T-helper 2 cell treated with Interferon-gamma antibody and Interleukin-4, amounts not matched to agents 100 ng/mL and 5 ng/mL, for 36 hours (primary cell): ENCODE data around the gene KANSL1. TPM values are rescaled to one million over a fixed set of nuclear protein-coding genes. Genes with fewer than 3 reads are reported as not detected.

Experiments used
- intact Hi-C: fragments of 100-400 bp; cut with micrococcal nuclease; formaldehyde crosslinking; loops from one replicate; pipeline ENCODE4 v1.15.1; 2023
- total RNA-seq: library from RNA; stranded (reverse); gene quantifications from 2 replicates; pipeline ENCODE4 v1.2.3, GENCODE V29; 2022

Gene KANSL1
- total RNA-seq, 1 donor from 2014 or later = 115 TPM

DNA sequence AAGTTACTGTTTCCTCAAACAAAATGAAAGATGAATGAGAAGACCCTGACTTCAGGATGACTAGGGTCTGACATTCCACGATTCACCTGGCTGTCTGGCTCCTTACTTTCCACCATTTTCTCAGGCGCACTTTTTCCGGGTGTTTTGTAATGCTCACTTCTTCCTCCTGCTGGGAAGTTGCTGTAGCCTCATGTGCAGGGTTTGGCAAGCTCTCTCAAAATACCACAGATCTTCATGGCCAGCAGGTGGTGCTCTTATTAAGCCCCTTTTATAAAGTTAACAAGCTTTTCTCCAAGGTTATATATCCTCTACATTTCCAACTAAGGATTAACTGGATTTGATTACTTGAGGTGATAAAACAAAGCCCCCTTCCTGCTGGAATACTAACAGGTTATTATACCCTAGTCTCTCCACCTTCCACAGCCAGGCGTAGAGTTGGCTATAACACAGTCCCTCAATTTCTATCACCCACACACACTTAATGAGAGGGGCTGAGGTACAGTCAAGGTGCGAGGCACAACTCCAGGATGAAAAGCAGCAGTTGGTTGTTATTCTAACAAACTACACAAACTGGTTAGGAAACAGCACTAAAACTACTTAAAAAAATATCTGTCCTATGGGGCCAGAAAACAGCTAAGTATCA lies 148.8 kb downstream of the KANSL1 start:
- intact Hi-C loops = loop anchor here (1.0 kb wide), 1 partner anchor 169 kb away; no protein-coding TSS in a partner anchor

- intact Hi-C loops = loop anchor here (1.0 kb wide), 1 partner anchor 170 kb away; no protein-coding TSS in a partner anchor
Observed at GRCh38 chr17:46043606-46044005, 149.6 kb downstream of the KANSL1 start.

GRCh38 chr17:46042925-46043324 lies 150.3 kb downstream of the KANSL1 start:
- intact Hi-C loops = no loop called here

DNA sequence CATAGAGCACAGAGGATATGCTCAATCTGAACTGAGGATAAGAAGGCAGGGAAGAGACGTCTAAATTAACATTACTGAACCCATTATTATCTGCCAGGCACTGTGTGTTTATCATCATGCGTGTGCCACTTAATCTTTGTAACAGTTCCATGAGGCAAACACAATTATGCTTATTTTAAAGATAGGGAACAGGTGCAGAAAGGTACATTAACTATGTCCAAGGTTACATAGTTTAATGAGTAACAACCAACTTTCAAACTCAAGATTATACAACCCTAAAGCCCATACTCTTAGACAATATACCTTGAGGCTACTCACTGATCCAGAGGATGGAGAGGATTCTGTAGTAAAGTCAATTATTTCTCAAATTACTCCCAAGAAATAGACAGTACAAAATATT lies 151.0 kb downstream of the KANSL1 start:
- intact Hi-C loops = no loop called here

DNA sequence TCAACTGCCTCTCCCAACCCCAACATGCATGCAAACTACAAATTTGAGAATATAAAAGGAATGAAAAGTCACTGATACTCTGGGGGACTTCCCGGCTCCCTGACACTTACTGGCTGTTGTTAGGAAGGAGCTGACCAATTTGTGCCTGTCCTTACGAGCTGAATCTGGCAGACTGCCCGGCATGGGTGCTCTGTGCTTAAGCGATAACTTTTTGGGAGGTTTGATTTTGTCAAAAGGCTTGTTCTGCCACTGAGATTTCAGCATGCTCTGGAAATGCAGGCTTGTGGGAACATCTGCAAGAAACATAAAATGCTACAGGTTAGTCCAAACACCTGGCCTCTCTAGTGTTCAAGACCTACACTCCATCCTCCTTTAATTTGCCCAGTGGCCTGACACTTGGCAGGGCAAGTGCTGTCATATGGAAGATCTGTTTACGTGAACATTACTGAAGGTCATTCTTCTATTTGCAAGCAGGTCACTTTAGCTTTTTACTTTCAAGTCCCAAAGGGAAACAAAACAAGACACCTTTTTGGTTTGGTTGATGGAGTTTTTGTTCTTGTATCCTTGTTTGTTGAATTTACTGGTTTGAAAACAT lies 153.5 kb downstream of the KANSL1 start:
- intact Hi-C loops = no loop called here

GRCh38 chr17:46038937-46039336 lies 154.3 kb downstream of the KANSL1 start:
- intact Hi-C loops = no loop called here

GRCh38 chr17:46038414-46038813 lies 154.8 kb downstream of the KANSL1 start:
- intact Hi-C loops = no loop called here

DNA sequence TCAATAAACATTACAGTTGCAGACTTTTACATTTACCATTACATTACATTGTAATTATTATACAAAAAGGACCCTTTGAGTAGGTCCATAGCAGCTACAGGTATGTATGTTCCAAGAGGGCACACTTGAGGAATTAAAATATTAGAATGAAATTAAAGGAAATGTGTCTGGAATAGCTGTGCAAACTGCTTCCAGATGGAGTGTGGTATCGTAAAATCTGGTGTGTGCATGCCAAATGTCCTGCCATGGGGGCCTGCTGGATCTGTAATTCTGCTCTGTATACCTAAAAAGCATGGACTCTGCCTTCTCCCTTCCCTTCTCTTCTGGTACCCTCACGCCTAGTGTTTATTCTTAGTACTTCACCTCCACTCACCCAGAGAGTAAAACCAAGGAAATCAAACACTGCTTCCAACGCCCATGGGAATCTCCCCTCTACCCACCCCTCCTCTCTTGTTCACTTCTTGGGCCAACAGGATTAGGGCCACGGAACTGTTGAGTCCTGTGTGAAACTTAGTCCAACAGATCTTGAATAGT lies 155.4 kb downstream of the KANSL1 start:
- intact Hi-C loops = no loop called here

GRCh38 chr17:46036491-46036890 lies 156.7 kb downstream of the KANSL1 start:
- intact Hi-C loops = no loop called here

GRCh38 chr17:46035112-46035818 lies 158.0 kb downstream of the KANSL1 start:
- intact Hi-C loops = no loop called here

GRCh38 chr17:46033392-46033791 lies 159.8 kb downstream of the KANSL1 start:
- intact Hi-C loops = no loop called here

DNA sequence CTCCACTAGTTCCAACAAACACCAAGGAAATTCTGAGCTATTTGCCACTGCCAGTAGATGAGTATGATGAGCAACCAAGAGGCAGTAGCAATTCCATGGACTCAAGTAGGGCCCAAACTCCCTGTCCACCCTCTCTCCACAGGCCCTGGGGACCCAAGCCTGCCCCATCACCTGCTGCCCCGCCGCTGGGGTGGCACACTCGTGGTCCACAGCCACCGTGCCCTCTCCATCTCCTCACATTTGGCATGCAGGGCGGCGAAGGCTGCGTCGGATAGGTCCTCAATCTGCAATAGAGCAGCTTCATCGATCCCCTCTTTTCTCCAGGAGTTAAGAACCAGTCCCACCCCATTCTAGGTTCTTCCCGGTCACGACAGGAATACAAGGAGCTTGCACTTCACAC lies 160.3 kb downstream of the KANSL1 start:
- intact Hi-C loops = no loop called here

DNA sequence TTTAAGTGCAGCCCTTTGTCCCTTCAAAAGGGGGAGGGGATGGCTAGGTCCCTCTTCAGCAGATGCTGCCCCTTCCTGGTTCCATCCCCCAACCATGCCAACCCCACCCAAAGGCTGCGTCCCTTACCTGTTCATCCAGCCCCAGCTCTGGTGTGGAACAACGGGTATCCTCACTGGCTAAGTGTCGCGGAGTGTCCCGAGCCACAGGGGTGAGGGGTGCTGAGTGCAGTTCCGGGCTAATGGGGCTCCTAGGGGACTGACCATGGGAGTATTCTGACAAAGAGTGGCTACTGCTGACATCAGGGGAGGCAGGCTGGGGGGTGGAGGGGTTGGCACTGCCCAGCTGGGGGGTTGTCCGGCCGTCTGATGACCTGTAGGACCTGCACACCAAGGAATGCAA lies 161.3 kb downstream of the KANSL1 start:
- intact Hi-C loops = no loop called here

DNA sequence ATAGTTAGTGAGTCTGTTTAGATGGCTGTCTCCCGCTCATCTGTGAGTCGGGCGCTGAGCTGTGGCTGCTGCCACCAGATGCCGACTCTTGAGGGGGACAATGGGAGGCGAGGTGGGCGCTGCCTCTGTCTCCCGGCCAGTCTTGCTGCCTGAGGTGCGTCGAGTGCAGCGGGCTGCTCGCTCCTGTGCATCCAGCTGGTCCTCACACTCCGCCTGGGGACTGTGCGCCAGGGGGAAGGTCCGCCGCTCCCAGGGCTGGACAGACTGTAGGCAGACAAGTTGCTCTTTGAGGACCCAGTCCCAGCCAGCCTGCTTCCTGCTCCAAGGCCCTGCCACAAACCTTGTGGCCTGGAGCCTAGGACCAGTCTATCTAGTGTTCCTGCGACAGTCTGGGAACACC lies 161.8 kb downstream of the KANSL1 start:
- intact Hi-C loops = no loop called here

- intact Hi-C loops = no loop called here
Observed at GRCh38 chr17:46030752-46031151, 162.5 kb downstream of the KANSL1 start.

DNA sequence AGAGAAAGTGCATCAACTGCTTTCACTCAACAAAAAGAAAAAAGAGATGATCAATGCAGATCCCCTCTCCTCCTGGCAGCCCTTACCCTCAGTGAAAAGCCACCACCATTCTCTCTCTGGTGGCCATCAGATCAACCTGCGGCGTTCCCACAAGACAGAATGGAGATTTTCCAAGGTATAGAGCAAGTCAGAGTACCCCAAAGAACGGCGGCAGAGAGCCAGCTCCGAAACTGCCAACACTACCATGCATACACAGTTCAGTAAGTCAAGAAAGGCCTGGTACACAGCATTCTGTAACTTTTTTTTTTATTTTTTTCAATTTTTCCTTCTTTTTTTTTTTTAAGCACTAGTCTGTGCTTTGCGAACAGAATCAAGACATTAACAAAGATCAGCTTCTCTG lies 163.6 kb downstream of the KANSL1 start:
- intact Hi-C loops = no loop called here

GRCh38 chr17:46028981-46029565 lies 164.2 kb downstream of the KANSL1 start:
- intact Hi-C loops = no loop called here

DNA sequence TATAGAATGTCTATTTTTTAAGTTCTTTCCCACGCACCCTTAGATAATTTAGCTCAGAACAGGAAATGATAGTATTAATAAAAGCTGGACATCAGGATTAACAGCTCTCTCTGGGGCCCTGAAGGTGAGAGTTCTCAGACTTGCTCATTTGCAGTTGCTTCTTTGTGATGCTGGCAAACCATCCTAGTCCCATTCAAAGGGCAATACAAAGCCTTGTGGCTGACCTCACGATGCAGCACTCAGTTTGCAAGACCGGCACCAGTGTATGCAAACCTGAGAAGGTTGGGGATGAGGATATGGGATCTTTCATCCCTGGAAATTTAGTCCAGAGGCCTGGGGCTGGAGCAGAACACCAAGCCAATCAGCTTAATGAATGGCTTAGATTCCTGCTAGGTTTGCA lies 164.9 kb downstream of the KANSL1 start:
- intact Hi-C loops = no loop called here

DNA sequence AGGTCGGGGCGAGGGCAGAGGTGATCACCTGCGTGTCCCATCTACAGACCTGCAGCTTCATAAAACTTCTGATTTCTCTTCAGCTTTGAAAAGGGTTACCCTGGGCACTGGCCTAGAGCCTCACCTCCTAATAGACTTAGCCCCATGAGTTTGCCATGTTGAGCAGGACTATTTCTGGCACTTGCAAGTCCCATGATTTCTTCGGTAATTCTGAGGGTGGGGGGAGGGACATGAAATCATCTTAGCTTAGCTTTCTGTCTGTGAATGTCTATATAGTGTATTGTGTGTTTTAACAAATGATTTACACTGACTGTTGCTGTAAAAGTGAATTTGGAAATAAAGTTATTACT lies 165.3 kb downstream of the KANSL1 start:
- intact Hi-C loops = no loop called here

GRCh38 chr17:46027048-46027975 lies 165.9 kb downstream of the KANSL1 start:
- intact Hi-C loops = no loop called here
